Measurements from ENCODE around the gene PTPN18.

Gene PTPN18

GRCh38 chr2:130339885-130340745 is 15.7 kb upstream of the PTPN18 start:
- no peak for DNase-seq

GRCh38 chr2:130341562-130342019 is 14.3 kb upstream of the PTPN18 start:
- DNase-seq: peak; percentile 33

DNA sequence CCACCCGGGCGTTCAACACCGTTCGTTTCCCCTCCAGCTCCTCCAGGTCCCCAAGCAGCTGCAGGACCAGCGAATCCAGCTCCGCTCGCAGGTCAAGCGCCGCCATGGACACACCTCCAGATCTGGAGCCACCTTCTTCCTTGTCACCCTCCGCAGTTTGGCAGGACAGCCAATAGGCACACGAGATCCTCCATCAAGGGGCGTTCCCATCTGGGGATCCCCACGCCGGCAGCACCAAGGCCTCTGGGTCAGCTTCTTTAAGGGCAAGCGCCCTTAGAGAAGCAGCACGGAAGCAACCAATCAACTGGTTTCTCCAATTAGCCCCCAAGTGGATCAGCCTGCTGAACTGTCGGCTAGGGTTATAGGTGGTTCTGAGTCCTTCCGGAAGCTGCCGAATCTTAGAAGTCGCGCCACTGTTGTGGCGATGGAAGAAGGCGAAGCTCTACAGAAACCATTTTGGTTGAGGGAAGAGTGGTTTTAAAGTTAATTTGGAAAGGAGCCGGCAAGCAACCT is 13.8 kb upstream of the PTPN18 start:
- peak; percentile 80 for DNase-seq

- peak; percentile 100 for DNase-seq
Observed at GRCh38 chr2:130342533-130343275, 13.2 kb upstream of the PTPN18 start, which contains the start of gene IMP4. TSS of gene IMP4 (plus strand) at chr2:130342897. CDS start at chr2:130342933, 36 bp downstream.

DNA sequence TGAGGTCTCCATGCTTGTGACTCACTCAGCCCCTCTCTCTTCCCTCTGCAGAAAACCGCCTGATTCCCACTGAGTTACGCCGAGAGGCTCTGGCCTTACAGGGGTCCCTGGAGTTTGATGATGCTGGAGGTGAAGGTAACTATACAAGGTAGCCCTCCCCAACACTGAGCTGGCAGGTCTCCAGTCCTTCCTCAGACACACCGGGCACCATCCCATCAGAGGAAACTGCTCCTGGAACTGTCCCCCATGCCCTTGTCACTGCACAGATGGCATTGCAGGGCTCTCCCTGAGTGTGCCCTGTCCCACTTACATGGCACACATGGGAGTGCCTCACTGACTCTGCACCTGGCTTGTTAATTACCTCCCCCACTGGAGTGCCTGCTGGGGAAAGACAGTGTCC is 11.3 kb upstream of the PTPN18 start:
- DNase-seq: no peak

- no peak for DNase-seq
Observed at GRCh38 chr2:130345091-130345490, 10.8 kb upstream of the PTPN18 start.

GRCh38 chr2:130345611-130346010 is 10.2 kb upstream of the PTPN18 start:
- no peak for DNase-seq

GRCh38 chr2:130346041-130346740 is 9.7 kb upstream of the PTPN18 start:
- DNase-seq: no peak

GRCh38 chr2:130346741-130347066 is 9.2 kb upstream of the PTPN18 start:
- no peak for DNase-seq

DNA sequence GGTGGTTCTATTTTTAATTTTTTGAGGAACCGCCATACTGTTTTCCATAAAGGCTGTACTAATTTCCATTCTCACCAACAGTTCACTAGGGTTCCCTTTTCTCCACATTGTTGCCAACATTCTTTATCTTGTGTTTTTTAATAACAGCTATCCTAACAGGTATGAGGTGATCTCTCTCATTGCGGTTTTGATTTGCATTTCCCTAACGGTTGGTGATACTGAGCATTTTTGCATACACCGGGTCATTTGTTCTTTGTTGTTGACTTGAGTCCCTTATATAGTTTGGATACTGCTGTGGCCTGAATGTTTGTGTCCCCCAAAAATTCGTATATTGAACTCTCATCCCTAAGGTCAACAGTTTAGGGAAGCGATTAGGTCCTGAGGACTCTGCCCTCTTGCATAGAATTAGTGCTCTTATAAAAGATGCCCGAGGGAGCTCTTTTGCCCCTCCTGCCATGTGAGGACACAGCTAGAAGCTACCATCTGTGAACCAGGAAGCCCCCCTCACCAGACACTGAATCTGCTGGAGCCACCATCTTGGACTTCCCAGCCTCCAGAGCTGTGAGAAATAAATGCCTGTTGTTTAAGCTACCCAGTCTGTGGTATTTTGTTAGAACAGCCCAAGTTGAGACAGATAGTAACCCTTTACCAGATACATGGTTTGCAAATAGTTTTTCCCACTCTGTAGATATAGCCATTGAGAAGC is 8.5 kb upstream of the PTPN18 start:
- DNase-seq: no peak

DNA sequence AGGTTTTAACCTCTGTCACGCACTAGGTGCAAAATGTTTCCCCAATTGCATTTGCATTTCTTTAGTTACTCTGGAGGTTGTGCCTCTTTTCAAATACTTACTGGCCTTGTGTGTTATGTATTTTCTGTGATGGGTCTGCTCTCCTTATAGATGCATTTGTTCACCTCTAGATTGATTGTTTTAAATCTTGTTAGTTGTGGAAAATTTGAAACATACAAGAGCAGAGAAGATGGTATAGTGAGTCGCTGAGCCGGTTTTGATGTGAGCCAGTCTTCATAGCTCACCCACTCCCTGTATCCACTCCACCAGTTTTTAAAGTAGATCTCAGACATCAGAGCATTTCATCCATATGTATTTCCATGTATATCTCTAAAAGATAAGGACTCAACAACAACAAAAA is 6.7 kb upstream of the PTPN18 start:
- no peak for DNase-seq

DNA sequence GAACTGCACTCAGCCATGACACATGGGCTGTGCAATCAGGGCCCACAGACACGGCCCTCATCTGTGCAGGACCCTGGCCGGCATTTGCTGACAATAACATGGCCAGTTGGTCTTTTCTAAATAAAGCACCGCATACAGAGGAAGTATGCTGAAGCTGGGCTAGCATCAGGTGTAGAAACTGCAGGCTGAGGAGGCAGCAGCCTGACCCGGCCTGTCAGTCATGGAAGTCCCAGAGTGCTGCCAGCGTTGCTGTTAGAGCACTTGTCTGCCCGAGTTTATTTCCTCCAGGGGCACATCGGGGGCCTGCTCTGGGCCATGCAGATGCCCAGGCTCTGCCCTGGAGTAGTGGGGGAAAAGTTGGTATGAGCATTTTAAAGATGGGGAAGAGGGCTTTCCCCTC is 4.1 kb upstream of the PTPN18 start:
- DNase-seq: no peak

DNA sequence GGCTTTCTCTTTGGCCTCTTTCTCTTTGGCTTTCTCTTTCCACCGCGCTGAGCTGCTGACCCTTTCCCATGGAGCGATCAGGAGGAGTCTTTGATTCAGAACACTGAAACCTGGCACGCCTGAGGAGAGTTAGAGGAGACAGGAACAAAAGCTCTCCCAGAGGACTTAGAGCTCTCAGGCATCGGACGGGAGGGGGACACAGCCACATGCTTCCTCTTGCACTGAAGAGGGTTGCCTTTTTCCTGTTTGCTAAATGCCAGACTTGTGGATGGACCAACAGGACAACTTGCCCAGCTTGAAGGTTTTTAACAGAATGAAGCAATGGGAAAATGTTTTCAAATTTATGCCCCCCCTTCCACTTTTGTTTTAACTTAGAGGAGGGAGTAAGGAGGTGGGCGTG is 3.6 kb upstream of the PTPN18 start:
- DNase-seq: no peak

GRCh38 chr2:130353291-130354138 is 2.3 kb upstream of the PTPN18 start:
- no peak for DNase-seq

- DNase-seq: no peak
Observed at GRCh38 chr2:130354139-130354428, 1.8 kb upstream of the PTPN18 start.

GRCh38 chr2:130355172-130355577 is 681 bp upstream of the PTPN18 start:
- DNase-seq: no peak

DNA sequence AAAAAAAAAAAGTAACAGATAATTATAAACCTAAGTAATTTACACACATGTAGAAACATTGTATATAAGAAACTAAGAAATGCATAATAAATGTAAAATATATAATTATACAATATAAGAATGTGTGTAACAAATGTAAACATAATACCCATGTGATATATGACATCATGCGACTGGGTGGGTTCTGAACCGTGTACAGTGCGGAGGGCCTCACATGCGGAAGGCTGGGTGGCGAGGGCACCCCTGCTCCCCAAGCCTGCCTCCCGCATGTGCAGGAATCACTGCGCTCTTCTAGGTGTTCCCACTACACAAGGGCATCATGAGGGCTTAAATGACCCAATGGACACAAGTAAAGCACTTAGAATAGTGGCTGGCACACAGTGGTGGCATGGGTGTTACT is 2.0 kb downstream of the PTPN18 start:
- no peak for DNase-seq

GRCh38 chr2:130358420-130359350 is 2.8 kb downstream of the PTPN18 start:
- DNase-seq: no peak

DNA sequence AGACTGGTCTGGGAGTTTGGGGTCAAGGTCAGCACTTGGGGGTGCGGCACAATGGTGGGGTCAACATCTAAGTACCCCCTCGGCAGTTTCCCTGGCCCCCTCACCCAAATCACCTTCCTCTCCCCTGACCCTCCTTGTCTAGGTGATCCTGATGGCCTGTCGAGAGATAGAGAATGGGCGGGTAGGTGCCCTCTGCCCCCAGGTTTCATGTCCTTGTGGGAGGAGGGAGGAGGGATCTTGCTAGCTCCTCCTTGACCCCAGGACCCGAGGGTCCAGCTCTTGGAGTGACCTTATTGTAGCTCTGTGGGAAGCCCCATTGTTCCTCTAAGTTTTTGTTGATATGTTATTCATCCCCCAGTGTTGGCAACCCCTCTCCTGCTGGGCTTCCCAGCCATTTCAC is 3.6 kb downstream of the PTPN18 start:
- DNase-seq: no peak

GRCh38 chr2:130363479-130363878 is 7.6 kb downstream of the PTPN18 start:
- no peak for DNase-seq

DNA sequence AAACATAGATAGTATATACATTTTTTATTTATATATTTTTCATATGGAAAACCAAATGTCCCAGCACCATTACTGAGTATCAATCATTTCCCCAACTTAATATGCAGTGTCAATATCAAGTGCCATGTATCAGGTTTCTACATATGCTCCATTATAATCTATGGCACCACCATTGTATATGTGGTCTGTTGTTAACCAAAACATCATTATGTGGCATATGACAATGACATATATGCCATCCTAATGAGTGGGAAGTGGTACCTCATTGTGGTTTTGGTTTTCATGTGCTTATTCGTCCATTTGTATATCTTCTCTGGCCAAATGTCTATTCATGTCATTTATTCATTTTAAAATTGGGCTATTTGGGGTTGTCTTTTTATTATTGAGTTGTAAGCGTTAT is 9.2 kb downstream of the PTPN18 start:
- DNase-seq: no peak
